Kidney glomerular epithelial cell (primary cell): Measurements from ENCODE around the gene FUT9.

Source experiments
- DNase-seq: peaks from one replicate; lab custom pipeline; 2025; lab: John Stamatoyannopoulos, UW

The FUT9 gene

GRCh38 chr6:96073555-96073954 lies 57.8 kb downstream of the FUT9 start:
- DNase-seq = no peak

GRCh38 chr6:96074006-96074405 lies 58.2 kb downstream of the FUT9 start:
- no peak for DNase-seq

GRCh38 chr6:96075826-96076225 lies 60.1 kb downstream of the FUT9 start:
- no peak for DNase-seq

- no peak for DNase-seq
Measured at GRCh38 chr6:96086745-96087144, 71.0 kb downstream of the FUT9 start.

GRCh38 chr6:96089173-96089572 lies 73.4 kb downstream of the FUT9 start:
- no peak for DNase-seq

- no peak for DNase-seq
Measured at GRCh38 chr6:96094077-96094476, 78.3 kb downstream of the FUT9 start.

GRCh38 chr6:96099069-96099468 lies 83.3 kb downstream of the FUT9 start:
- no peak for DNase-seq

GRCh38 chr6:96101564-96101963 lies 85.8 kb downstream of the FUT9 start:
- no peak for DNase-seq

- DNase-seq = no peak
Measured at GRCh38 chr6:96104910-96105309, 89.1 kb downstream of the FUT9 start.

GRCh38 chr6:96110878-96111277 lies 95.1 kb downstream of the FUT9 start:
- DNase-seq = no peak

- DNase-seq = no peak
Measured at GRCh38 chr6:96116674-96117073, 100.9 kb downstream of the FUT9 start.

- DNase-seq = peak; percentile 22
Measured at GRCh38 chr6:96124778-96125177, 109.0 kb downstream of the FUT9 start.

- DNase-seq = no peak
Measured at GRCh38 chr6:96138406-96138805, 122.6 kb downstream of the FUT9 start.

- DNase-seq = no peak
Measured at GRCh38 chr6:96142142-96142541, 126.4 kb downstream of the FUT9 start.

GRCh38 chr6:96150431-96150830 lies 134.7 kb downstream of the FUT9 start:
- no peak for DNase-seq

- no peak for DNase-seq
Measured at GRCh38 chr6:96151707-96152106, 135.9 kb downstream of the FUT9 start.

- no peak for DNase-seq
Measured at GRCh38 chr6:96152114-96152708, 136.4 kb downstream of the FUT9 start.

- no peak for DNase-seq
Measured at GRCh38 chr6:96153775-96154174, 138.0 kb downstream of the FUT9 start.

- DNase-seq = no peak
Measured at GRCh38 chr6:96156425-96156824, 140.7 kb downstream of the FUT9 start.

- DNase-seq = peak; percentile 22
Measured at GRCh38 chr6:96157018-96157565, 141.3 kb downstream of the FUT9 start.

- DNase-seq = peak; percentile 14
Measured at GRCh38 chr6:96162711-96163120, 146.9 kb downstream of the FUT9 start.

- DNase-seq = no peak
Measured at GRCh38 chr6:96164802-96165201, 149.0 kb downstream of the FUT9 start.

- DNase-seq = no peak
Measured at GRCh38 chr6:96171112-96171511, 155.3 kb downstream of the FUT9 start.

GRCh38 chr6:96184798-96185197 lies 169.0 kb downstream of the FUT9 start:
- DNase-seq = no peak
